GM12878 (cell line): Measurements from ENCODE around the gene CHSY3. TPM values are rescaled to one million over a fixed set of nuclear protein-coding genes. Genes with fewer than 3 reads are reported as not detected.

Experiments
- ATAC-seq: fragments of 200-7000 bp; cut with Tn5 transposase; 3 replicates; pipeline ENCODE4 v1.9.1; 2020; ENCODE audit warnings: mild to moderate bottlenecking, moderate library complexity
- BruUV-seq: library from RNA; stranded (reverse); fragments of 400-500 nt; replicated peaks from 2 replicates; lab custom pipeline; 2021; lab: Mats Ljungman, UMichigan
- CTCF ChIA-PET: fragments of 300-600 bp; sonication (Branson Sonifier 250); formaldehyde crosslinking; extraction: SDS; loops from one replicate; lab custom pipeline; 2021; ENCODE audit warnings: inconsistent platforms; lab: Yijun Ruan, JAX
- POLR2A ChIA-PET: fragments of 350-600 bp; formaldehyde crosslinking; extraction: SDS; loops from one replicate; lab custom pipeline; 2021; ENCODE audit warnings: inconsistent platforms; lab: Charles Lee
- RAD21 ChIA-PET: fragments of 300-600 bp; sonication (Branson Sonifier 250); formaldehyde crosslinking; loops from one replicate; lab custom pipeline; 2023; ENCODE audit warnings: antibody characterized with exemption; ENCODE audit not compliant: unreplicated experiment; lab: Charles Lee
- SMC1A ChIA-PET: fragments of 300-600 bp; sonication (Branson Sonifier 250); formaldehyde crosslinking; loops from one replicate; lab custom pipeline; 2023; ENCODE audit not compliant: unreplicated experiment, uncharacterized antibody; lab: Charles Lee
- DNase-seq: peaks from one replicate; pipeline ENCODE4 v3.0.0-alpha.2; 2011; ENCODE audit warnings: low read depth, low spot score
- FAIRE-seq: peaks from 3 replicates; lab custom pipeline; 2011; peaks lifted over from hg19 to GRCh38; lab: Jason Lieb, UNC
- H2AFZ ChIP-seq: 2 replicates; pipeline ENCODE4 v1.6.0; 2011; ENCODE audit warnings: low read depth, low read length, control low read depth; ENCODE audit not compliant: control insufficient read depth
- H3K27ac ChIP-seq: 2 replicates; pipeline ENCODE4 v1.5.1; 2011; ENCODE audit warnings: control low read depth; ENCODE audit not compliant: control insufficient read depth, insufficient read depth
- H3K27me3 ChIP-seq, 2 experiments: replicated peaks in 1 of 2; 2 replicates each; pipeline versions ENCODE4 v1.6.0 to v1.6.1; 2011; ENCODE audit warnings: low read length in 1 of 2; ENCODE audit not compliant: control insufficient read depth in 2 of 2, insufficient read depth in 2 of 2
- H3K36me3 ChIP-seq, 2 experiments: 2 replicates each; pipeline ENCODE4 v1.5.1; 2011; ENCODE audit warnings: low read length in 1 of 2; ENCODE audit not compliant: control insufficient read depth in 2 of 2, insufficient read depth in 2 of 2
- H3K4me1 ChIP-seq: 2 replicates; pipeline ENCODE4 v1.6.1; 2011; ENCODE audit warnings: mild to moderate bottlenecking, low read length, moderate library complexity, mixed read lengths; ENCODE audit not compliant: control insufficient read depth, insufficient read depth
- H3K4me2 ChIP-seq: 2 replicates; pipeline ENCODE4 v1.6.0; 2011; ENCODE audit warnings: control low read depth; ENCODE audit not compliant: control insufficient read depth, insufficient read depth
- H3K4me3 ChIP-seq: fragments of 200-600 bp; sonication (generic); 2 replicates; pipeline ENCODE4 v1.5.1; 2016
- H3K79me2 ChIP-seq: 2 replicates; pipeline ENCODE4 v1.6.0; 2011; ENCODE audit warnings: low read length; ENCODE audit not compliant: control insufficient read depth, insufficient read depth
- H3K9ac ChIP-seq: 2 replicates; pipeline ENCODE4 v1.8.0; 2011; ENCODE audit warnings: low read length, control low read depth, mixed read lengths; ENCODE audit not compliant: control insufficient read depth, insufficient read depth
- H3K9me3 ChIP-seq: replicated peaks from 3 replicates; pipeline ENCODE4 v1.5.1; 2011; ENCODE audit warnings: mild to moderate bottlenecking, low read length; ENCODE audit not compliant: control insufficient read depth, insufficient read depth
- H4K20me1 ChIP-seq: 2 replicates; pipeline ENCODE4 v1.6.0; 2011; ENCODE audit not compliant: control insufficient read depth, insufficient read depth
- CBX3 ChIP-seq: fragments of 200-600 bp; sonication (generic); IDR thresholded peaks from 2 replicates; pipeline ENCODE4 v1.6.1; 2016; ENCODE audit warnings: low read depth, borderline replicate concordance
- HDAC2 ChIP-seq: fragments of 200-600 bp; sonication (generic); IDR thresholded peaks from 2 replicates; pipeline ENCODE4 v1.6.1; 2017
- IRF4 ChIP-seq: IDR thresholded peaks from 2 replicates; pipeline ENCODE4 v1.6.1; 2011; ENCODE audit warnings: low read depth, low read length
- KLF5 ChIP-seq: fragments of 450-650 bp; IDR thresholded peaks from 2 replicates; pipeline ENCODE4 v1.6.1; 2014; ENCODE audit warnings: mild to moderate bottlenecking; ENCODE audit not compliant: partially characterized antibody
- NFYA ChIP-seq: IDR thresholded peaks from 2 replicates; pipeline ENCODE4 v1.6.1; 2011; ENCODE audit warnings: low read depth, mild to moderate bottlenecking, low read length, improper control_type of control experiment, borderline replicate concordance
- POU2F2 ChIP-seq: IDR thresholded peaks from 3 replicates; pipeline ENCODE4 v1.6.1; 2011; ENCODE audit warnings: low read depth, mild to moderate bottlenecking, low read length, borderline replicate concordance
- RB1 ChIP-seq: fragments of 450-650 bp; formaldehyde crosslinking; IDR thresholded peaks from 2 replicates; pipeline ENCODE4 v1.6.1; 2017; ENCODE audit warnings: mild to moderate bottlenecking, borderline replicate concordance
- RBBP5 ChIP-seq: fragments of 200-600 bp; sonication (generic); conservative IDR thresholded peaks from 2 replicates; pipeline ENCODE4 v1.6.1; 2016
- SMC3 ChIP-seq: IDR thresholded peaks from 2 replicates; pipeline ENCODE4 v1.6.1; 2011; ENCODE audit warnings: low read length, improper control_type of control experiment, borderline replicate concordance
- SRF ChIP-seq, 2 experiments: IDR thresholded peaks; 2 replicates each; pipeline ENCODE4 v1.6.1; 2011; ENCODE audit warnings: low read depth in 2 of 2, low read length in 2 of 2, mild to moderate bottlenecking in 1 of 2, moderate library complexity in 1 of 2
- YBX1 ChIP-seq: fragments of 450-650 bp; IDR thresholded peaks from 2 replicates; pipeline ENCODE4 v1.6.1; 2016; ENCODE audit warnings: antibody characterized with exemption
- WGBS: methylation state at CpG from one replicate; pipeline ENCODE4 v1.1.6; 2016; ENCODE audit warnings: low lambda C conversion rate; ENCODE audit not compliant: insufficient replicate concordance, insufficient coverage; ENCODE audit errors: missing lambda C conversion rate; 5-methylcytosine and 5-hydroxymethylcytosine counted together
- in situ Hi-C: fragments of 300-500 bp; cut with MboI; formaldehyde crosslinking; loops from 9 replicates; pipeline ENCODE4 v1.14.3; 2018; ENCODE audit warnings: mixed read lengths
- intact Hi-C: fragments of 100-400 bp; cut with micrococcal nuclease; formaldehyde crosslinking; loops from one replicate; pipeline ENCODE4 v1.14.2; 2022; ENCODE audit not compliant: unreplicated experiment
- polyA plus RNA-seq, 11 experiments: library from polyadenylated mRNA; depleted of rRNA in 4 of 11; unstranded in 6 of 11; stranded (reverse) in 5 of 11; fragments of >200 nt; fragmentation: Nextera tagmentation in 4 of 11; fragmentation: Illumina TruSeq in 1 of 11; extraction: Ambion mirVana in 4 of 11; extraction: Trizol in 1 of 11; gene quantifications; 1 replicate in 1 of 11; 2 replicates in 10 of 11; pipeline versions ENCODE4 v1.2.1 to v1.2.3, GENCODE V29; 2011 to 2016; ENCODE audit warnings: inconsistent platforms in 2 of 11, missing spikeins in 2 of 11, low read depth in 1 of 11
- total RNA-seq, 4 experiments: library from RNA; depleted of rRNA in 3 of 4; stranded (reverse); fragments of >200 nt in 3 of 4; fragmentation: Illumina TruSeq in 1 of 4; extraction: Trizol in 1 of 4; gene quantifications; 2 replicates each; pipeline versions ENCODE4 v1.2.1 to v1.2.3, GENCODE V29; 2013 to 2021
- TF ChIP-seq, protein P1 (sequence below): IDR thresholded peaks from 2 replicates; pipeline ENCODE4 v1.6.1; 2012; ENCODE audit warnings: low read depth, low read length, improper control_type of control experiment
- TF ChIP-seq, protein P2 (sequence below): fragments of 450-650 bp; IDR thresholded peaks from 2 replicates; pipeline ENCODE4 v1.6.1; 2014; ENCODE audit warnings: mild to moderate bottlenecking
- TF ChIP-seq, protein P3 (sequence below): fragments of 450-650 bp; IDR thresholded peaks from 2 replicates; pipeline ENCODE4 v1.6.1; 2016; ENCODE audit warnings: mild to moderate bottlenecking
- TF ChIP-seq, protein P4 (sequence below), 3 experiments: IDR thresholded peaks in 2 of 3; conservative IDR thresholded peaks in 1 of 3; 2 replicates each; pipeline ENCODE4 v1.5.1; 2011; ENCODE audit warnings: low read depth in 3 of 3, low read length in 3 of 3, mild to moderate bottlenecking in 3 of 3, control low read depth in 2 of 3, moderate library complexity in 2 of 3, inconsistent platforms in 1 of 3, mixed read lengths in 1 of 3; ENCODE audit not compliant: control insufficient read depth in 2 of 3, insufficient read depth in 1 of 3; ENCODE audit errors: extremely low read depth in 1 of 3

Gene CHSY3
- total and polyA plus RNA-seq, 10 of the 15 experiments (the other 5 are each of a cell fraction or from before 2014, with no cell fraction given): not detected

DNA sequence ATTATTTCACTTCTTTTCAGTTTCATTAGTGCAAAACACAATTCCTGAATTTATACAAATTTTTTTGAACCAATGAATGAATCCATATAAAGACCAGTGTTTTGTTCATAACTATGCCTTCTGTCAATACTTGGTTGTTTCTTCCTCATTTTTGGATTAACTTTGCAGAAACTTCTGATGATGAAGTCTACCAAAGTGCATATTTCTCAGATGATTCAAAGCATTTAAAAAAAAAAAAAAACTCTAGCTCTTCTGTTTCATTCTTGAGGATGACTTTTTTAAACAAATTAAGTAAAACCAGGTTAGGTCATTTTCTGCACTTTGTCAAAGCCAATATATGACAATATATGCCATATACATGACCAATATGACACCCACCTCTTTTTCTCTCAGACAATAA is 92.6 kb downstream of the CHSY3 start:
- no peak overlapping the region for H3K4me3 ChIP-seq
- no peaks in the 10 kb centered on the region for H3K79me2 ChIP-seq
- H3K9ac ChIP-seq: no peak overlapping the region
- ATAC-seq (no peak), DNase-seq (no peak), FAIRE-seq (no peak)
- SMC1A ChIA-PET: no interaction called here
- H3K27me3 ChIP-seq: no peaks in the 10 kb centered on the region
- no peak overlapping the region for H3K27ac ChIP-seq
- in situ Hi-C loops (no loop called here), intact Hi-C loops (no loop called here)
- no peak overlapping the region for H2AFZ ChIP-seq
- RAD21 ChIA-PET: no interaction called here
- no peaks in the 10 kb centered on the region for H3K9me3 ChIP-seq
- no peaks in the 10 kb centered on the region for H4K20me1 ChIP-seq
- no peaks in the 10 kb centered on the region for H3K36me3 ChIP-seq
- H3K4me1 ChIP-seq: no peaks in the 10 kb centered on the region
- no TSS peak for BruUV-seq
- TF ChIP-seq SRF (IDR thresholded peaks at IDR 0.05; ENCODE audit: low read depth in 2 of 2, low read length in 2 of 2) (no peak), YBX1 (no peak), SMC3 (no peak), HDAC2 (no peak), NFYA (no peak), POU2F2 (no peak)
- TF ChIP-seq, protein P1, sequence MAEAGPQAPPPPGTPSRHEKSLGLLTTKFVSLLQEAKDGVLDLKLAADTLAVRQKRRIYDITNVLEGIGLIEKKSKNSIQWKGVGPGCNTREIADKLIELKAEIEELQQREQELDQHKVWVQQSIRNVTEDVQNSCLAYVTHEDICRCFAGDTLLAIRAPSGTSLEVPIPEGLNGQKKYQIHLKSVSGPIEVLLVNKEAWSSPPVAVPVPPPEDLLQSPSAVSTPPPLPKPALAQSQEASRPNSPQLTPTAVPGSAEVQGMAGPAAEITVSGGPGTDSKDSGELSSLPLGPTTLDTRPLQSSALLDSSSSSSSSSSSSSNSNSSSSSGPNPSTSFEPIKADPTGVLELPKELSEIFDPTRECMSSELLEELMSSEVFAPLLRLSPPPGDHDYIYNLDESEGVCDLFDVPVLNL: no peak
- H3K4me2 ChIP-seq: no peak overlapping the region
- POLR2A ChIA-PET: no interaction called here
- CTCF ChIA-PET: no interaction called here

DNA sequence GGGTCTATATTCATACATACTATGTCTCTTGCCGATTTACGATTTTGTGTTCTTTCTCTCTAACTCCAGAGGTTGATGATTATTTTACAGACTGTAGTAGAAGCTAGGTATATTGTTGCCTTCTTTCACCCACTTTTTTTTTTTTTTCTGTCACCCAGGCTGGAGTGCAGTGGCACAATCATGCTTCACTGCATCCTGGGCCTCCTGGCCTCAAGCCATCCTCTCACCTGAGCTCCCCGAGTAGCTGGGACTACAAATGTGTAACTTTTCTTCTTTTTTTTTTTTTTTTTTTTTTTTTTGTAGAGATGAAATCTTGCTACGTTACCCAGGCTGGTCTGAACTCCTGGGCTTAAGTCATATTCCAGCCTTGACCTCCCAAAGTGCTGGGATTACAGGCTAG is 96.2 kb downstream of the CHSY3 start:
- no peaks in the 10 kb centered on the region for H3K27me3 ChIP-seq
- no TSS peak for BruUV-seq
- H2AFZ ChIP-seq: no peak overlapping the region
- intact Hi-C loops (no loop called here), in situ Hi-C loops (no loop called here)
- ChIA-PET CTCF (no interaction called here), SMC1A (no interaction called here), POLR2A (interaction anchor here (0.6 kb wide), 1 partner anchor 32 kb away, joined by 3 read pairs; no protein-coding TSS in a partner anchor), RAD21 (no interaction called here)
- H3K79me2 ChIP-seq: no peaks in the 10 kb centered on the region
- no peak overlapping the region for H3K4me3 ChIP-seq
- no peaks in the 10 kb centered on the region for H4K20me1 ChIP-seq
- no peak overlapping the region for H3K9ac ChIP-seq
- no peak overlapping the region for H3K27ac ChIP-seq
- WGBS: 44% methylated on average over 2 of the region's 4 CpGs
- ATAC-seq (no peak), FAIRE-seq (no peak), DNase-seq (no peak)
- H3K4me2 ChIP-seq: no peak overlapping the region
- no peaks in the 10 kb centered on the region for H3K4me1 ChIP-seq
- H3K36me3 ChIP-seq: no peaks in the 10 kb centered on the region
- no peaks in the 10 kb centered on the region for H3K9me3 ChIP-seq
- no peak for TF ChIP-seq RB1
- TF ChIP-seq, protein P2, sequence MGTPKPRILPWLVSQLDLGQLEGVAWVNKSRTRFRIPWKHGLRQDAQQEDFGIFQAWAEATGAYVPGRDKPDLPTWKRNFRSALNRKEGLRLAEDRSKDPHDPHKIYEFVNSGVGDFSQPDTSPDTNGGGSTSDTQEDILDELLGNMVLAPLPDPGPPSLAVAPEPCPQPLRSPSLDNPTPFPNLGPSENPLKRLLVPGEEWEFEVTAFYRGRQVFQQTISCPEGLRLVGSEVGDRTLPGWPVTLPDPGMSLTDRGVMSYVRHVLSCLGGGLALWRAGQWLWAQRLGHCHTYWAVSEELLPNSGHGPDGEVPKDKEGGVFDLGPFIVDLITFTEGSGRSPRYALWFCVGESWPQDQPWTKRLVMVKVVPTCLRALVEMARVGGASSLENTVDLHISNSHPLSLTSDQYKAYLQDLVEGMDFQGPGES: no peak
- TF ChIP-seq RBBP5: no peak
- TF ChIP-seq KLF5: no peak
- TF ChIP-seq, protein P3, sequence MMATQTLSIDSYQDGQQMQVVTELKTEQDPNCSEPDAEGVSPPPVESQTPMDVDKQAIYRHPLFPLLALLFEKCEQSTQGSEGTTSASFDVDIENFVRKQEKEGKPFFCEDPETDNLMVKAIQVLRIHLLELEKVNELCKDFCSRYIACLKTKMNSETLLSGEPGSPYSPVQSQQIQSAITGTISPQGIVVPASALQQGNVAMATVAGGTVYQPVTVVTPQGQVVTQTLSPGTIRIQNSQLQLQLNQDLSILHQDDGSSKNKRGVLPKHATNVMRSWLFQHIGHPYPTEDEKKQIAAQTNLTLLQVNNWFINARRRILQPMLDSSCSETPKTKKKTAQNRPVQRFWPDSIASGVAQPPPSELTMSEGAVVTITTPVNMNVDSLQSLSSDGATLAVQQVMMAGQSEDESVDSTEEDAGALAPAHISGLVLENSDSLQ: no peak
- TF ChIP-seq, protein P4, sequence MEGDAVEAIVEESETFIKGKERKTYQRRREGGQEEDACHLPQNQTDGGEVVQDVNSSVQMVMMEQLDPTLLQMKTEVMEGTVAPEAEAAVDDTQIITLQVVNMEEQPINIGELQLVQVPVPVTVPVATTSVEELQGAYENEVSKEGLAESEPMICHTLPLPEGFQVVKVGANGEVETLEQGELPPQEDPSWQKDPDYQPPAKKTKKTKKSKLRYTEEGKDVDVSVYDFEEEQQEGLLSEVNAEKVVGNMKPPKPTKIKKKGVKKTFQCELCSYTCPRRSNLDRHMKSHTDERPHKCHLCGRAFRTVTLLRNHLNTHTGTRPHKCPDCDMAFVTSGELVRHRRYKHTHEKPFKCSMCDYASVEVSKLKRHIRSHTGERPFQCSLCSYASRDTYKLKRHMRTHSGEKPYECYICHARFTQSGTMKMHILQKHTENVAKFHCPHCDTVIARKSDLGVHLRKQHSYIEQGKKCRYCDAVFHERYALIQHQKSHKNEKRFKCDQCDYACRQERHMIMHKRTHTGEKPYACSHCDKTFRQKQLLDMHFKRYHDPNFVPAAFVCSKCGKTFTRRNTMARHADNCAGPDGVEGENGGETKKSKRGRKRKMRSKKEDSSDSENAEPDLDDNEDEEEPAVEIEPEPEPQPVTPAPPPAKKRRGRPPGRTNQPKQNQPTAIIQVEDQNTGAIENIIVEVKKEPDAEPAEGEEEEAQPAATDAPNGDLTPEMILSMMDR (IDR thresholded peaks at IDR 0.05 in 2 of 3, conservative IDR thresholded peaks at IDR 0.05 in 1 of 3; ENCODE audit: control insufficient read depth in 2 of 3, extremely low read depth in 1 of 3, insufficient read depth in 1 of 3, low read depth in 3 of 3, low read length in 3 of 3): no peak
- no peak for TF ChIP-seq IRF4
- TF ChIP-seq CBX3: no peak
